Pons (tissue), 1 donor: Measurements from ENCODE around the gene TAF11L12.
"Not testable (repeated sequence)": the region's sequence is repeated elsewhere in the genome, so short reads cannot be mapped to it uniquely, and the experiment has no call there.

ENCODE experiments used
- DNase-seq: peaks from one replicate; pipeline ENCODE4 v3.0.0-alpha.2; 2016; ENCODE audit warnings: low spot score

The TAF11L12 gene

GRCh38 chr5:17610092-17610491 lies at the start of gene TAF11L12:
TAF11L12 (plus strand) TSS chr5:17610392.
- DNase-seq: not testable (repeated sequence)

- DNase-seq: not testable (repeated sequence)
Measured at GRCh38 chr5:17585658-17586057, 24.5 kb upstream of the TAF11L12 start, which contains the start of gene TAF11L7. TAF11L7 (minus strand) TSS chr5:17585758.

GRCh38 chr5:17590860-17591259 lies 19.3 kb upstream of the TAF11L12 start, which contains the start of gene TAF11L8:
TAF11L8 (minus strand) TSS chr5:17590960.
- not testable (repeated sequence) for DNase-seq

GRCh38 chr5:17594255-17594654 lies 15.9 kb upstream of the TAF11L12 start, which contains the start of gene TAF11L9:
TAF11L9 (minus strand) TSS chr5:17594394.
- not testable (repeated sequence) for DNase-seq

- DNase-seq: not testable (repeated sequence)
Measured at GRCh38 chr5:17597728-17598127, 12.5 kb upstream of the TAF11L12 start, which contains the start of gene TAF11L10. TAF11L10 (minus strand) TSS chr5:17597828.

- not testable (repeated sequence) for DNase-seq
Measured at GRCh38 chr5:17603880-17604279, 6.3 kb upstream of the TAF11L12 start, which contains the start of gene TAF11L11. TAF11L11 (plus strand) TSS chr5:17604183.

- DNase-seq: no peak
Measured at GRCh38 chr5:17604951-17605350, 5.2 kb upstream of the TAF11L12 start.

GRCh38 chr5:17607461-17607860 lies 2.7 kb upstream of the TAF11L12 start:
- DNase-seq: not testable (repeated sequence)

GRCh38 chr5:17614872-17615605 lies 4.8 kb downstream of the TAF11L12 start:
- DNase-seq: no peak

GRCh38 chr5:17619354-17619753 lies 9.2 kb downstream of the TAF11L12 start:
- DNase-seq: no peak

- no peak for DNase-seq
Measured at GRCh38 chr5:17620627-17621026, 10.4 kb downstream of the TAF11L12 start.

GRCh38 chr5:17625686-17626085 lies 15.5 kb downstream of the TAF11L12 start:
- no peak for DNase-seq

- DNase-seq: not testable (repeated sequence)
Measured at GRCh38 chr5:17631788-17632187, 21.6 kb downstream of the TAF11L12 start, which contains the start of gene TAF11L13. TAF11L13 (plus strand) TSS chr5:17632088.

- no peak for DNase-seq
Measured at GRCh38 chr5:17634160-17634559, 24.0 kb downstream of the TAF11L12 start, which contains the start of gene TAF11L14. TAF11L14 (plus strand) TSS chr5:17634460.

GRCh38 chr5:17649232-17649631 lies 39.0 kb downstream of the TAF11L12 start:
- DNase-seq: not testable (repeated sequence)

GRCh38 chr5:17655201-17655759 lies 45.1 kb downstream of the TAF11L12 start:
- DNase-seq: not testable (repeated sequence)

GRCh38 chr5:17655921-17656320 lies 45.7 kb downstream of the TAF11L12 start:
- DNase-seq: no peak
